ENCODE measurements around the gene SLC30A5.

SLC30A5 gene

GRCh38 chr5:69167929-69168328, 74.1 kb downstream of the SLC30A5 start:
- no peak for DNase-seq

DNA sequence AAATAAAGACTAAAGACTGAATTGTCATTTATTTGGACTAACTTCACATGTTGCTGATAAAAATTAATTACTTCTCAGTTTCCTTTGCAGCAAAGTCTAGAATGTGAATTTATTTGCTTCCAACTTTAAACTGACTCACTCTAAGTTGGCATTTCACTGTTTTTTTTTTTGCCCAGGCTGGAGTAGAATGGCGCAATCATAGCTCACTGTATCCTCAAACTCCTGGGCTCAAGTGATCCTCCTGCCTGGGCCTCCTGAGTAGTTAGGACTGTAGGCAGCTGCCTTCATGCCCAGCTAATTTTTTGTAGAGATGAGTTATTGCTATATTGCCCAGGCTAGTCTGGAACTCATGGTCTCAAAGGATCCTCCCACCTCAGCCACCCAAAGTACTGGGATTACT, 76.7 kb downstream of the SLC30A5 start:
- no peak for DNase-seq

DNA sequence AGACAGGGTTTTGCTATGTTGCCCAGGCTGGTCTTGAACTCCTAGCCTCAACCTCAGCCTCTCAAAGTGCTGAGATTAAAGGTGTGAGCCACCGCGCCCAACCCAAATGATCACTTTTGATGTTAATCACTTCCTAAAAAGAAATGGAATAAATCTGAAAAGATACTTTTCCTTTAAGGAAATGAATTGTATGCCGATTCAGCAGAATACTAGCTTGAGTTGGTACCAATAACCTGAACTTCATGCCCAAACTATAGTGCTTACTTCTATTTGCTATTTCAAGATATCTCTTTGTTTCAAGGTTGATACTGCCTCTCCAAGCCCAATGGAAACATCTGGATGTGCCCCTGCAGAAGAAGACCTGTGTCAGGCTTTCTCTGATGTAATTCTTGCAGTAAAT, 77.2 kb downstream of the SLC30A5 start:
- no peak for DNase-seq
